ENCODE measurements around the gene ANO6.
"Not testable (repeated sequence)": the region's sequence is repeated elsewhere in the genome, so short reads cannot be mapped to it uniquely, and the experiment has no call there.

Gene ANO6

DNA sequence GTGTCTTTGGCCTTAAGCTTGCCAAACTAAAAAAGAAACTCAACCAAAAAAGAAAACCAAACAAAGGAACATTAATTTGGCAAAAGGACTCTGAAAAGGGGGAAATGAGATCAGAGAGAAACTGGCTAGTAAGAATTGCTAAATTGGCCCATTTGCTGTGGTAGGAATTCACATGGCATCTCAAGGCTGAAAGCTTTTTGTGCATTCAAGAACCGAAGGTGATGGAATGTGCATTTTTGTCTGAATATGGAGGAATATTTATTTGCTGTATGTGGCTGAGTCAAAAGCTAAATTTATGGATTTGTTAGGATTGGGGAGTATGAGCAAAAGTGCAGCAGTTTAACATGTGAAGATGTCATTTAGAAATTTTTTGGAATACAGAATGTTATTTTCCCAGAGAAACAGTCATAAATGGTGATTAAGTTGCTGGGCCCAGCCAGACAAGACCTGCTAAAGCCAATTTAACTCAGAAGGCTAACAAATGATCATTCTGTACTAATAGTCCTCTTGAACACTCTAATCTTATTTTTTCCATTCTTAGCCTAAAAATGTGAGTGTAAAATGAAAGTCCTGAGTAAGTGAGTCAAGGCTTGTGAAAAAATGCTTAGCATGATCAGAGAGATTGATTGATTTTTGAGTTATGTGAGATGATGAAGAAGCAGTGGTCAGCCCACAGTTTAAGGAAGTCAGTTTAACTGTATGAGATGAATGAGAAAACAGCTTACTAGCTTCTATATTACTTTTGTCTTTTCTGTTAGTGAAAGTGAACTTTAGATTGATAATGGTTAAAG is 94.1 kb downstream of the ANO6 start:
- in situ Hi-C loops (cut with MboI; ENCODE audit: low sequenced_read_pairs) = no loop called here

DNA sequence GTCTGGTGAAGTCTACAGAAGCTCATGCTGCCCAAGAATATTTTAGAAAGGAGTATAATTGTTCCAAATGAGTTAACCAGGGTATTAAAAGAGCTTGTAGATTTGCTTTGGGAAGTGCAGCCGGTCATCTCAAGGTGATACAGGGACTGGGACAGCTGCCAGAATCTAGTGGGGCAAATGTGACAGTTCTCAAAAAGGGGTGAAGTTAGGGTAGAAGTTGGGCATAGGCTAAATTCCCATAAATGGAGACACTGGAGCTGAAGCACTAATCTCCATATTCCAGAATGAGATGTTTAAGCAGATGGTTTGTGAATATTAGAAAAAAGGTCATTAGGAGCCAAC is 94.7 kb downstream of the ANO6 start:
- in situ Hi-C loops (cut with MboI; ENCODE audit: low sequenced_read_pairs) = no loop called here

- in situ Hi-C loops (cut with MboI; ENCODE audit: low sequenced_read_pairs) = no loop called here
Observed at GRCh38 chr12:45312012-45312411, 96.1 kb downstream of the ANO6 start.

GRCh38 chr12:45314770-45315169 is 98.9 kb downstream of the ANO6 start:
- in situ Hi-C loops (cut with MboI; ENCODE audit: low sequenced_read_pairs) = no loop called here

- in situ Hi-C loops (cut with MboI; ENCODE audit: low sequenced_read_pairs) = no loop called here
Observed at GRCh38 chr12:45315462-45315861, 99.6 kb downstream of the ANO6 start.

- in situ Hi-C loops (cut with MboI; ENCODE audit: low sequenced_read_pairs) = not testable (repeated sequence)
Observed at GRCh38 chr12:45317261-45317660, 101.4 kb downstream of the ANO6 start.

- in situ Hi-C loops (cut with MboI; ENCODE audit: low sequenced_read_pairs) = no loop called here
Observed at GRCh38 chr12:45322810-45323209, 106.9 kb downstream of the ANO6 start.

DNA sequence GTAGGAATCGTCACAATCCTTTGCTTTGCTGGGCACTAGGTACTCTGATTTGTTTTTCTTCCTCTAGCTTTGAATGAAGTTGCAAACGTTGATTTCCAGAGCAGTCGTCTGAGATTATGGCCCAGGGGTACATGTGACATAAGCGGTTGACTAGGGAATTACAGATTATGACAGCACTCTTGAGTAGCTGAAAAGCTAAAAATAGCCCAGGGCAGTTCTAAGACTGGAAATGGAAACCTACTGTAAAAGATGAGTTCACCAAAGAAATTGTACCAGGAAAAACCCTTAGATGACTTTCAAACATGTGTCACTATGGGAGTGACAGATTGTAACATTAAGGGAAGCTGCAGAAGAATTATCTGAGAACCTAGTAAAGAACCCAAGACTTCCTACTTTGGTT is 108.5 kb downstream of the ANO6 start:
- in situ Hi-C loops (cut with MboI; ENCODE audit: low sequenced_read_pairs) = no loop called here

- in situ Hi-C loops (cut with MboI; ENCODE audit: low sequenced_read_pairs) = no loop called here
Observed at GRCh38 chr12:45326358-45326975, 110.6 kb downstream of the ANO6 start.

- in situ Hi-C loops (cut with MboI; ENCODE audit: low sequenced_read_pairs) = no loop called here
Observed at GRCh38 chr12:45327823-45328383, 112.0 kb downstream of the ANO6 start.

DNA sequence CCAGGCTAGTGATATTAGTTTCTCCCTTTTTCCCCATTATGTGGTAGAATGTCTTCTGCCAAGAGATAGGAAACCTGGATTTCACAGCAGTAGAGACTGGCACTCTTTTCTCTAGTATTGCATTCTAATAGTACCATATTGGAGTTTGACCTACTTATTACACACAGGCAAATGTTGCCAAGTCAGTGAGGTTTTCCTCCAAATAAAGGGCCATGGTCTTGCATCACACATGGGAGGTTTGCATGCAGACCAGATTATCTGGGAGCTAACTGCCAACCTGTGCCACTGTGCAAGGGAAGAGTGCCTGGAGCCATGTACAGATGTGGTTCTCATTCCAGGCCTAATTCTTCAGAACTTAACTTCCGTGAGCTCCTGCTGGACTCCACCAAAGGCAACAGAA is 113.3 kb downstream of the ANO6 start:
- in situ Hi-C loops (cut with MboI; ENCODE audit: low sequenced_read_pairs) = no loop called here

GRCh38 chr12:45329702-45330101 is 113.8 kb downstream of the ANO6 start:
- in situ Hi-C loops (cut with MboI; ENCODE audit: low sequenced_read_pairs) = no loop called here

- in situ Hi-C loops (cut with MboI; ENCODE audit: low sequenced_read_pairs) = no loop called here
Observed at GRCh38 chr12:45331552-45331951, 115.7 kb downstream of the ANO6 start.

GRCh38 chr12:45334396-45334795 is 118.5 kb downstream of the ANO6 start:
- in situ Hi-C loops (cut with MboI; ENCODE audit: low sequenced_read_pairs) = no loop called here

GRCh38 chr12:45336331-45336730 is 120.4 kb downstream of the ANO6 start:
- in situ Hi-C loops (cut with MboI; ENCODE audit: low sequenced_read_pairs) = no loop called here

- in situ Hi-C loops (cut with MboI; ENCODE audit: low sequenced_read_pairs) = no loop called here
Observed at GRCh38 chr12:45336762-45337596, 121.1 kb downstream of the ANO6 start.

GRCh38 chr12:45337835-45338234 is 121.9 kb downstream of the ANO6 start:
- in situ Hi-C loops (cut with MboI; ENCODE audit: low sequenced_read_pairs) = no loop called here

DNA sequence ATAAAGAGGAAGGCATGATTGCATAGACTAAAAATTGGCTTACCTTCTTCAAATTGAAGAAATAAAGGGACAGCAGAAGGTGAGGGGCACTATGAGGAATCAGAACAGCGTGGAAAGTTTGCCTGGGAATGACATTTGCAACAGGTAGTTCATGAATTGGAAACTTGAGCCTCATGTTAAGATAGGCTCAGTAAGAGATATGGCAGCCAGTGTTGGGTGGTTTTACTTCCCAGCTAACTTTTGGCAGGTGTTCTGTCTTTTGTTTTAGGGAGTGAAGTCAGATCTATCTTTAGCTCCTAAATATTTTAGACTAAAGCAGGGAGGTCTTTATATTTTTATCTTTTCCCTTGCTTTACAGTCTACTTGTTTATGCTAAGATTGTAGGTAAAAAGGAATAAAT is 122.4 kb downstream of the ANO6 start:
- in situ Hi-C loops (cut with MboI; ENCODE audit: low sequenced_read_pairs) = no loop called here

- in situ Hi-C loops (cut with MboI; ENCODE audit: low sequenced_read_pairs) = no loop called here
Observed at GRCh38 chr12:45339035-45339434, 123.1 kb downstream of the ANO6 start.

DNA sequence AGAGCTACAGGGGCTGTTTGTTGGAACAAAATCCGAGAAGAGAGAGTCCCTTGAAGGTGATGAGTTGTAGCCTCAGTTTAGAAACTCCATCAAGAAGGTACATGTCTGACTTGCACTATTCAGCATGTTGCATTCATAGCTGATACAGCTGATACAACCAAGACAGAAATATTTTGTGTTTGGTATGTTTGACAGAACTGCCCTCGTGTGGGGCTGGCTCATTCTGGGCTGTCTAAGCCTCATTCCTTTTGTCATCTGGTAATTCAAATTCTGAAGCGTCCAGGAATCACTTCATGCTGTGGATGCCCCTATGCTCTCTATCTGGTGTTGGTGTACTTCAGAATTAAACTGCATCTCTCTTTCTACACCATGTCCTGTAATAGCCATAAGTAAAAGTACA is 126.3 kb downstream of the ANO6 start:
- in situ Hi-C loops (cut with MboI; ENCODE audit: low sequenced_read_pairs) = no loop called here

DNA sequence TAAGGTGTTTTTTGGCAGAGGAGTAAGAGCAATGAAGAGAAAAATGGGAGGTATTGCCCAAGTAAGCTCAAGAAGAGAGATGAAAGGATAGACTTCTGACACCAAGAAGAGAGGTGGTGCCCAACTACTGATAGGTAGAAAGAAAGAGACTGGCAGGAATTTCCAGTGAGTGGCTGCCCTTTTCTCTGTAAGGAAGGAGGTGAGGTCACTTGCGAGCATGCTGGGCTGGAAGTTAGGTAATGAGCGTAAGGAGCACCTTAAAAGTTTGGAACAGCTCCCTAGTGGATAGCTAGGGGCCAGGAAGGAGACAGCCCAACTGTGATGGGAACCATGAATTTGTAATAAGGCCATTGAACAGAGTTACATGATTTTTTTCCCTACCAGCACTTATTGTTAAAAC is 127.0 kb downstream of the ANO6 start:
- in situ Hi-C loops (cut with MboI; ENCODE audit: low sequenced_read_pairs) = no loop called here
